GM21390 (cell line): Measurements from ENCODE around the gene GUCY1A2.
A peak's percentile ranks its signal among the peaks of the same experiment; 100 is the strongest.
"Not testable (repeated sequence)": the region's sequence is repeated elsewhere in the genome, so short reads cannot be mapped to it uniquely, and the experiment has no call there.

Experiments used
- ATAC-seq: cut with Tn5 transposase; IDR thresholded peaks from one replicate; pipeline ENCODE4 v1.9.1; 2021; ENCODE audit not compliant: unreplicated experiment

Gene GUCY1A2

DNA sequence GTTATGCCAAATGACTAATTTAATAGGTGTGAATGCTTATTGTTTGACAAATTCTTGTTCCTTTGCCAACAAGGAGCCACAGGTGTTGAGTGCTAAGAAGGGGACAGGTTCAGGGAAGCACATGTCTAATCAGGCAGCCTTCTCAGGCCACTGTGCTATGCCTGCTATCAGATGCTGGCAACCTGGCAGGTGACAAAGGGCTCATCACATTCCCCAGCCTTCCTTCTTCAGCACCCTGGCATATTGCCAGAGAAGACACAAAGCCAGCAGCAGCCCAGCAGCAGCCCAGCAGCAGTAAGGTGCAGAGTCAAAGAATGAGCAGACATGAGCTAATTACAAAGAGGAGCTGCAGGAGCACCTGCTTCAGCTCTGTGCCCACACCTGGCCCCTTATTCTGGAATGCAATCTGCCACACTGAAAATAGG lies 68.2 kb downstream of the GUCY1A2 start:
- no peak for ATAC-seq

DNA sequence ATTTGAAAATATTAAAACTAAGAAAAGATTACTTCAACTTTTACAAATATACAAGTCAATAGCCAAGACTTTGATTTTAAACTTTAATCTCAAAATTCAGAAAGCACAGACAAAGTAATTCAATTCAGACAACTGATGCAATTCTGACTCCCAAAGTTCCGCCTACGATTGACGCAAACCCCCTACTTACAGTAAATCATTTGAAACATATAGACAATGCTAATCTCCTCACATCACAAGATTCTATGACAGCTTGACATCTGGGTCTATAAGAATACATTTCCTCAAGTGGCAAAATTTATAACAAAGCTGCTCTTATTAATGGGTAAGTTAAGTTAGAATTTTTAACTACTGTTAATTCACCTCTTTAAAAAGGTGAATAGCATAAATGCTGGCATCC lies 75.2 kb downstream of the GUCY1A2 start:
- no peak for ATAC-seq

DNA sequence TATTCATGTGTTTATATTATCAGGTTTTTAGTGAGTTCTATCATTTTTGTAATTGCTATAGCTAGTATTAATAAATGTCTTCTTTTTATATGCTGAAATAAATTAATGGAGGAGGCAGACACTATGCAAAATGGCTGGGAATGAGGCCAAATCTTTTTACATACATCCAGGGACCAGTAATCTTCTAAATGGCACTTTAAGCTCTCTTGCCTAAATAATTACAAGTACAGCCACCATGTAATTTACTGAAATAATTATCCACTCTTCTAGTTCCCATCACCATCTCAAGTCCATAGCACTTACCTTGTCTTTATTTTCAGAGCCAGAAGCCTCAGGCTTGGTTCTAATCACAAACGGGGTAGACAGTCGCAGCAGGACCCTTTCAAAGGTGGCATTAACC lies 79.1 kb downstream of the GUCY1A2 start:
- no peak for ATAC-seq

DNA sequence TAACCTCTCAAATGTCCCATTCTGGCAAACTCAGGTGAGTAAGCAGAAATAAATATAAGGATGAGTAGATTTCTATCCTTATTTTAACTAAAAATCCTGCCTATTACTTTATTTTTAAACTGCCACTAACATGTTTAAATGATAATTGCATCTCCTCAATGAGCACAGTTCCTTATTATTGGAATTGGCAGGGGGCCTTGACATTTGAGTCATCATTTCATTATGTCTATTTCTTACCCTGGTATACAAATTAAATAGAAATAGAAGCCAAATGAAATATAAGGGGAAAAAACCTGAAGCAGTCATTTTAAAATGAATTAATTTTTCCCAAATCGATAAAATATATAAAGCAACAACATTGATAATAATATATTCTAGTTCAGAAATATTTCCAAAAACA lies 81.2 kb downstream of the GUCY1A2 start:
- ATAC-seq, result no peak

DNA sequence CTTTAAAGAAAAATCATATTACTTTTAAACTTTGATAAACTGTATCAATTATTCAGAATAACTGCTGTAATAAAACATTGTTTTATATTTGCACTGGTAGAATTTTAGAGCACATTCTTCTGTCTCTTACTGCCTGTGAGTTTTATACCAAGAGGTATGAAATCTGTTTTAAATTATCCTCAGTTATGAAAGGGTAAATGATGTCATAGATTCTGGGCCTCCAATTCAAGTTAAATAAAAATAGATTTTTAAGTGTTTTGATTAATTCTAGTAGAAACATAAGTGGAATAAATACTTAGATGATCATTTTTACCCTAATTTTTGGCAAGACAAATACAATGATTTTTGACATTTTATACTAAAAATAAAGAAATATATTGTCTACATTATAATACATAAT lies 93.0 kb downstream of the GUCY1A2 start:
- ATAC-seq, result no peak

DNA sequence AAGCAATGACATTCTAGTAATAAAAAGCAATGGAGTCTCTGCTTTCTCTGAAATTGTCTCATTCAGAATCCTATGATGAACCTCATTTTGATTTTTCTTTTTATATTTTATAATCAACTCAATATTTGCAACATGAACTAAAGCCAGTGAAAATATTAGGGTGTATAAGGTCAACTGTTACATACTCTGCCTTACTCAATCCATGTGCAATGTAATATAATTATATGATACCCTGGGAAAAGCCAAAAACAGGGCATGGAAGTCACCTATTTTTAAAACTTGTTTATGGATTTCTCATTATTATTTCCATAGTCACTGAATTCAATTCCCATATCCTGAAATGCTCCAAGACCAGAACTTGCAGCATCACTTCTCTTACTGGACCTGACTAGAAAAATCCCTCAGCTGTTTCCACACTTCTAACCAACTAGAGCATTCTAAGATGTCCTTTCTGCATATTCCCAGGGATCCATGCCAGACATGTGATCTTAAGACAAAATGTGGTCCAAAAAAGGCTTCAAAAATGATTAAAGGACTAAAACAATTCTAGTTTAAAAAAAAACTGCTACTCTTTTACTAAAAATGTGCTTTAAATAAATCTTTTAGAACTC lies 97.3 kb downstream of the GUCY1A2 start:
- ATAC-seq, result no peak

DNA sequence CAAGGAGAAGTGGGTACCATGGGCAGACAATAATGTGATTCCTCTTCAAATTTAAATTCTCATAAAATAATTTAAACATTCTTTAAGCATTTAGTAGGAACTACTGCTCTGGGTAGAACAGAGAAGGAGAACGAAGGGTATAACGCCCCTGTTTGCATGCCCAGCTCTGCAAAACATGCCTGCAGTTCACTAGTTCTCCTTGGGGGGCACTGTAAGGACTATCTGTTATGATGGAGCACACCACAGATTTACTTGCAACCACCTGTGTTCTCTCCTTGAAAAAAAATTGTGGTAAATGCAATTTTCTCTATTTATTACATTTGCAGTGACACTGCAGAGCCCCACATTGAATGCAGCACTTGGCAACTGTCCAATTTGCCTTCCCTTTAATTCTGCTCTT lies 100.3 kb downstream of the GUCY1A2 start:
- ATAC-seq, result peak; percentile 80

DNA sequence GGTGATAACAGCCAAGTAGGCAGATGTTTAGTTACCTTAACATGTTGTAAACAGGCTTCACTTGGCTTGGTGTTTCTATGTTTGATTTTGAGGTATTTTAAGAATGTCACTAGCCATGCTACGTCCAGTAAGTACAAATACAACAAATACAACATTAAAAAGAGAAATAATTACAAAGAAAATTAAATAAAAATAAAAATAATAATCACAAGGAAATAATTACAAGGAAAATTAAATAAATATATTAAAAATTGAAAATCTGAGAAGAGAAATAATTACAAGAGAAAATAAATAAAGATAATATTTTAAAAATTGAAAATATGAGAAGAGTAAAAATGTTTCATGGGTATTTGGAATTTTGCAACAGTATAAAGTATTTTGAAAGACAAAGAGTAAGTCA lies 103.9 kb downstream of the GUCY1A2 start:
- ATAC-seq, result no peak

DNA sequence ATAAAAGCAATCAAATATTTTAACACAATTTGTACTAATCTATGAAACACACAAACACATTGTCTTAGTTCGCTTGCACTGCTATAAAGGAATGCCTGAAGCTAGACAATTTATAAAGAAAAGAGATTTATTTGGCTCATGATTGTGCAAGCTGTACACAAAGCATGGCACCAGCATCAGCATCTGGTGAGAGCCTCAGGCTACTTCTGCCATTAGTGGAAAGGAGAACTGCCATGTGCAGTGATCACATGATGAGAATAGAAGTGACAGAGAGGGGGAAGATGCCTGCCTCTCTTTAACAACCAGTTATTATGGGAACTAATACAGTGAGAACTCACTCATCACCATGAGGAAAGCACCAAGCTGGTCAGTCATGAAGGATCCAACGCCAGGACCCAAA lies 105.1 kb downstream of the GUCY1A2 start:
- ATAC-seq, result no peak

DNA sequence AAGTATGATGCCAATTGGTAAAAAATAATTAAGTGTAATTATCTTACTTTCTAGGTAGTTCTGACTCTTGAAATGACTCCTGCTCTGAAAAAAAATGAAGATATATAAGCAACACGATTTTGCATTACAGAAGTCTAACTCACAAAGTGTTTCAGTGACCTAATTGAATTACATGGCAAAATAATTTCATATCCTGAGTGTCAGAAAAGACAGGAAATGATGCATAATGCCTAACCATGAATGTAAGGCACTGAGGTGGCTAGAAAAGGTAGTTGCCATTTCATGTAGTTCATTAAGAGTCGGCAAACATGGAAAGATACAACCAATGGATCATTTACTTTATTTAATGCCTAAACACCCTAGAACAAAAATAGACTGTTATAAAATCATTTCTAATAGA lies 113.5 kb downstream of the GUCY1A2 start:
- ATAC-seq, result no peak

DNA sequence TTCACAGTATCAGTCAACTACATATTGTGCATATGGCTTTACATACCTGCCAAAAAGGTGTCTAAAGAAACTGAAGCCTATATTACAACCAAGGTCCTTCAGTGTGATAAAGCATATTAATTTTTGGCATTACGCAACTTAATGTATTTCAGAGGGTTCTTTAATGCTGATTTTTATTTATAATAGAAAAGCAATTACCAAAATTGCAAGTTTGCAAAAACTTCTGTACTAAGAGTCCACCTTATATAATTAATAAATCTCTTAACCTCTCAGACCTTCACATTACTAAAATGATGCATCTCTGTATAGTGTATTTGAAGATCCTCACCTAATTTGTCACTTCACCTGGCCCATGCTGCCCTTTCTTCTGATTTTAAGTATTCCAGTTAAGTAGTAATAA lies 128.6 kb downstream of the GUCY1A2 start:
- no peak for ATAC-seq

DNA sequence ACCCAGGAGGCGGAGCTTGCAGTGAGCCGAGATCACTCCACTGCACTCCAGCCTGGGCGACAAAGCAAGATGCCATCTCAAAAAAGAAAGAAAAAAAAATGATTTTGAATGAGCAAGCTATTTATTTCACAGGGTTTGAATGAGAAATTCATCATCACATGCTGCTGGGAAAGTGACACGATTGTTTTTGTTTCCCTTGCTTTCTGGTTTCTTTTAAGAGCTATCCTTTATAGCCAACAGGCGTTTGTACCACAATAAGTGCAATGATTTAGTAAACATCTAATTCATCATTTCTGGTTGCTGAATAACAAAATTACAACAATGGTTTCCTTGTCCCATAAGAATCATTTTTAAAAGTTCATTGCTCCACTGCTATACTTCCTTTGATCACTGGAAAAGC lies 129.9 kb downstream of the GUCY1A2 start:
- ATAC-seq, result no peak

DNA sequence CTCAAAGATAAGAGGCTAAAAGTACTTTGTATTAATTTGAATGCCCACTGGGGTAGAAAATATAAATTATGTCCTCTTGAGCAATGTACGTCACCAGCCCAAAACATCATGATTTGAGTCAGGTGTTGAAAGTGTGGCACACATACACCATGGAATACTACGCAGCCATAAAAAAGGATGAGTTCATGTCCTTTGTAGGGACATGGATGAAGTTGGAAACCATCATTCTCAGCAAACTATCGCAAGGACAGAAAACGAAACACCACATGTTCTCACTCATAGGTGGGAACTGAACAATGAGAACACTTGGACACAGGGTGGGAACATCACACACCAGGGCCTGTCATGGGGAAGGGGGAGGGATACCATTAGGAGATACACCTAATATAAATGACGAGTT lies 134.6 kb downstream of the GUCY1A2 start:
- ATAC-seq, result not testable (repeated sequence)

DNA sequence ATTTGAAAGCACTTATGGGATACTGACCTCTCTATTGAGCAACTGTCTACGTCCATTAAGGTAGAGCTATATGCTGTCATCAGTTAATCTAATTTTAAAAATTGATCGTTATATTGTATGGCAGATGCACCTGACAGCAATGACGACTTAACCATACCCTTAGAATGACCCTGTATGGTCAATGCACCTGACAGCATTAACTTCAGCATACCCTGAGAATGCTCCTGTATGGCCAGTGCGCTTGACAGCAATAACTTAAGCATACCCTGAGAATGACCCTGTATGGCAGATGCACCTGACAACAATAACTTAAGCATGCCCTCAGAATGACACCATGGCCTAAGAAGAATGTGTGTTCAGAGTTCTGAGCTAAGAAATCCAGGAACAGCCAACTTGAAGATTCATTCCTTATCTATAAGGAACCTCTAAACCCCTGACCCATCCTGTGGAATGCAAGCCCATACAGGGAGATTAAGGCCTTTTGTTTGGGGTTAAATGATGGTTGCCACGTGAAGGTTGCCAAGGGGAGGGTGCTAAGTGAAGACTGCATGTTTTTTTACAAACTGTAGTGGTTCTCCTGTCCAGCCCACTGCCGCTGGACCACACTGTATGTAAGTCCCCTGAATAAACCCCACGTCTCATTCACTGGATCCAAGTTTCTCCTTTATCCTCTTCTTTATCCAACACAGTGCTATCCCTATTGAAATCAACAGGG lies 138.3 kb downstream of the GUCY1A2 start:
- no peak for ATAC-seq

DNA sequence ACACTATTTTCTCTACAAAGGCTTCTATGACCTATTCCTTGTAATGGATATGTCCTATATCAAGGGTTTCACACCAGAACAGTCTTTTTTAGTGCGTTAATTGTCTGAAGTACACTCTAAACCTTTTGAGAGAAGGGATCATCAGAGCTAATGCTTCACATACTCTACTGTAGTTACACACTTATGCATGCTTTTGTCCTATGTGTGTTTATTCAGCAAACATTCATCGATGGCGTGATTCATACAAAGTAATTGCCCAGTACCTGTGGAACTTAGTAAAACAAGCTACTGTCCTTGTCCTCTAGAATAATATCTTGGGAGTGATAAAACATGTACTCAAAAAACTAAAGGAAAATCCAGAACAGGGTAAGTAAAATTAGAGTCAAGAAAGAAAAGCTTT lies 139.2 kb downstream of the GUCY1A2 start:
- no peak for ATAC-seq

DNA sequence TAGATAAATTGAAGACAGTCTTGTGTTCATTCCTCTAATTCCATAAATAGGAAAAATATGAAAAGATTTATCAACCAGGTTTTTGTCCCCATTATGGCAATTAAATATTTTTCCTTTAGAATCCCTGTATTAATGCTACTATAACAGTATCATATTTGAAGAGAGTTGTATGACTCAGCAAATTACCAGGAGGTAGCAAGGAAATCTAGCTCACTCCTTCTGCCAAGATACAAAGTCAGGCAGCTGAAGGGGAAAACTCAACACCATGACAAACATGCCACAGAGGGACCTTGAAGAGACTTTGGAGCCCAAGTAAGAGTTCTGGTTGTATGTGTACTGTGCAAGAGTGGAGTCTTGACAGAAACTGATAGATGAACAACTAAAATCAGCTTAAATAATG lies 143.3 kb downstream of the GUCY1A2 start:
- no peak for ATAC-seq

DNA sequence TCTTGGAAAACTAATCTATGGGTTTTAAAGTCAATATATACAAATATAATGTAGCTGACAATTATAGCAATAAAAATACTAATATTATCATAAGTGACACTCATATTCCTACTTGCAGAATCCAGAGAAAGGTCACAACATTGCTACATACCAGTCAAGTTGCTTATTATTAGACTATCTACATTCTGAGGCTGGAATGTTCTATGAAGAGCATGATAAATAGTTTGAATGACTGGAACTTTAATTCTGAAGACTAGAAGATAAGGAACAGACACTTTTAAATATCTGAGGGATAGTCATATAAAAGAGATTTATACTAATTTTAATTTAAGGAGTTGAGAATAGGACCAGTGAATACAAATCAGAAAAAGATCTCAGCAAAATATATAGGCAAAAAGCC lies 146.0 kb downstream of the GUCY1A2 start:
- ATAC-seq, result no peak

DNA sequence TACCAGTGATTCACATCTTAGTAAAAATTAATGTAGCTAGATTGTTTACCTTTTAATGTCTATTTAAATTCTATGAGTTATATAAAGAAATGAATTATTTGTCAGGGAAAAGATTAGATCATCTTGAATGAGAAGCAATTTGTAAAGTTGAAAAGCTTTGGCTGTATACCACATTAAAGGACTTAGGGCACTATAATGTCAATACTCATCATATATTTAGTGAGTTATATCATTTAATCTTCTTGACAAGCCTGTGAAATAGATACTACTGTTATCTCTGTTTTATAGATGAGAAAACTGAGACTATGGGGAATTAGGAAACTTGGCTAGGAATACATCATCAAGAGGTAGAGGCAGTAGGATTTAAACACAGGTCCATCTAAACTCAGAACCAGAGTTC lies 160.1 kb downstream of the GUCY1A2 start:
- no peak for ATAC-seq

DNA sequence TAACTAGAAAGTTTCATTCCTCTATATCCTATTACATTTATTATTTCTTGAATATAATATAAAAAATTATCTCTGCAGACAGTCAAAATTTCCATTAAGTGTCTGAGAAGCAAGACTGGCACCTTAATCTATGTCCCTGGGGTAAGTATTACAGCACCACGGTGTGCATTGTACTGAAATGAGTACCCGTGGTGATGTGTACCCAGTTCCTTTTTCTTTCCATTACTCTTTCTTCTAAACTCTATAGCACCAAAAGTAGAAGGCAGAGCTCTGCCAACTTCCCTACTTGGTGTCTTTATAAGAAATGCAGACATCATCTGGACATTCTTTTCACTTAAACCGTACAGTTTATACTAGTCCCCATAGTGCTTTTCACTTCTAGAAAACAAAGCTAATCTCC lies 161.7 kb downstream of the GUCY1A2 start:
- ATAC-seq, result no peak

DNA sequence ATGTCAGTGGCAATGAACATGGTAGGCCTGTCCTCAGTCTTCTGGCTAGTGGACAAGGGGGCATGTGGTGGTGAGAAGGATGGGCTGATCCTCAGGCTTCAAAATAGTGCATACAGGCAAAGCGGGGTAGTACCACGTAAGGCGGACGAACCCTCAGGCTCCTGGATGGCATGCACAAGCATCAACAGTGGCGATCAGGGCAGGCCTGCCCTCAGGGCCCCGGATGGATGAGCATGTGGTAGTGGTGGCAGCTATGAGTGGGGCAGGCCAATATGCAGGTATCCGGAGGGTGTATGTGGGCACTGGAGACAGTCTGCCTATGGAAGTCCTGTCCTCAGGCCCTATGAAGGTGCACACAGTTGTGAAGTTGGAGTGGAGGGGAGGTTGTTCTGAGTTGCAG lies 163.8 kb downstream of the GUCY1A2 start:
- no peak for ATAC-seq

DNA sequence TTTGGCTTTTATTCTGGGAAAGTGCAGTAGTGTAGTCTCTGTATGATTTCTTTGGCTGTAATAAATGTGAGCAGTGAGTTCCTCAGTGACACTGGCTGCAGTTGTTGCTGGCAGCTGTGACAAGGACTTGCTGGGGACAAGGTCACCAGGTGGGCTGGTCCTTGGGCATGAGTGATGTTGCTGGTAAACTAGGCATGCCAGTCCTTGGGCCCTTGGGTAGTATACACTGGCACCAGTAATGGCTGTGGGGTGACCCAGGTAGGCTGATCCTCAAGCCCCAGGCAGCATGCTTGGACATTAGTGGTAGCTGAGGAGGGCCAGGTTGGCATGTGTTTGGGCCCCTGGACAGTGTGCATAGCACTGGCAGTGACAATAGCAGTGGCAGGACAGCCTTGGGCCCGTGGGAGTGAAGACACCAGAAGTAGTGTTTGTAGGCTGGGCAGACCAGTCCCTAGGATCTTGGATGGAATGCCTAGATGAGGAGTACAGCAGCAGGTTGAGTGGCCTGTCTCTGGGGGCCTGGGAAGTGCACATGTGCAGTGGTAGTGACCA lies 164.3 kb downstream of the GUCY1A2 start:
- no peak for ATAC-seq

DNA sequence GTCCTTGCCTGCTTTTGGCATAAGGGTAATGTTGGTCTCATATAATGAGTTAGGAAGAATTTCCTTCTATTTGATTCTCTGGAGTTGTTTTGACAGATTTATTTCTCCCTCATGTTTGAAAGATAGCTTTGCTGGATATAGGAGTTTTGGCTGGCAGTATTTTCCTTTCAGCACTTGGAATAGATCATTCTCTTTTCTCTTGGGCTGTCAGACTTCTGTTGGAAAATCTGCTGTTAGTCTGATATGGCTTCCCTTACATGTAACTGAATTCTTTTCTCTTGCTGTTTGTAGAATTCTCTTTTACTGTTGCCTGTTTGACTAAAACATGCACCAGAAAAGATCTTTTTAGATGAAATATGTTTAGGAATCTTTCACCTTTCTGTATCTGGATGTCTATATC lies 165.5 kb downstream of the GUCY1A2 start:
- no peak for ATAC-seq

DNA sequence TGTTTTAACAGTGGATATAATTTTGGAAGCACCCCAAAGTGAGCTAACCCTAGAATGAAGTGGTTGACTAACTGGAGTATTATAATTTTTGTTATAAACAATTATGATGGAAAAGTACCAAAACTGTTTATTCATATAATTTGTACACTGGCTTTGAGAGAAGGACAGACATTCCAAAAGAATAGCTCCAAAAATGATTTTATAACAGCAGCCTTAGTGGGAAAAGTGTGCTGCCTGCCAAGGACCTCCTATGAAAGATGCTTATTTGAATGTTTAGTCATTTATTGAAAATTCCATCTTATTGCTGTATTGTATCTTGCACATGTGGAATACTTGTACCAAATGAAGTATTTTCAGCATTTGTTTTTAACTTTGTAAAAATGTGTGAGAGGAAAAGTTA lies 169.8 kb downstream of the GUCY1A2 start:
- ATAC-seq, result no peak
